Thyroid gland (tissue), 4 donors: ENCODE results near the gene MAPK11. TPM values are rescaled to one million over a fixed set of nuclear protein-coding genes. Genes with fewer than 3 reads are reported as not detected.

Experiments
- DNase-seq, 2 donors: peaks; one replicate each; pipeline ENCODE4 v3.0.0-alpha.2; 2019
- H3K27ac ChIP-seq, 3 donors: fragments of 200-600 bp; sonication (generic); 1 replicate in 2 of 3; 2 replicates in 1 of 3; pipeline ENCODE4 v1.5.1; 2016 to 2019; ENCODE audit warnings: mild to moderate bottlenecking in 1 of 3, moderate library complexity in 1 of 3
- H3K27me3 ChIP-seq: fragments of 200-600 bp; sonication (generic); one replicate; pipeline ENCODE4 v1.5.1; 2019
- H3K36me3 ChIP-seq, 2 donors: fragments of 200-600 bp; sonication (generic); one replicate each; pipeline ENCODE4 v1.5.1; 2016 to 2019
- H3K4me1 ChIP-seq, 2 donors: fragments of 200-600 bp; sonication (generic); one replicate each; pipeline ENCODE4 v1.5.1; 2017 to 2019
- H3K4me3 ChIP-seq, 3 donors: fragments of 200-600 bp; sonication (generic); replicated peaks in 1 of 3; 1 replicate in 2 of 3; 2 replicates in 1 of 3; pipeline ENCODE4 v1.5.1; 2016; ENCODE audit warnings: mild to moderate bottlenecking in 1 of 3
- H3K9me3 ChIP-seq: fragments of 200-600 bp; sonication (generic); one replicate; pipeline ENCODE4 v1.5.1; 2017
- POLR2A ChIP-seq, 2 donors: fragments of 450-650 bp; IDR thresholded peaks; one replicate each; pipeline ENCODE4 v1.6.1; 2017; ENCODE audit warnings: antibody characterized with exemption in 2 of 2, mild to moderate bottlenecking in 2 of 2, moderate library complexity in 1 of 2
- WGBS, 2 donors: methylation state at CpG; one replicate each; pipeline ENCODE4 v1.1.5; 2017; 5-methylcytosine and 5-hydroxymethylcytosine counted together
- intact Hi-C: fragments of 100-400 bp; cut with DNase I; formaldehyde crosslinking; loops from one replicate; pipeline ENCODE4 v1.15.1; 2023
- total RNA-seq, 4 donors: library from RNA; depleted of rRNA; stranded (reverse); fragments of >200 nt; gene quantifications; one replicate each; pipeline ENCODE4 v1.2.3, GENCODE V29; 2016
- TF ChIP-seq, protein P1 (sequence below), 6 experiments: fragments of 200-600 bp in 3 of 6; fragments of 450-650 bp in 3 of 6; sonication (generic) in 3 of 6; IDR thresholded peaks; one replicate each; pipeline ENCODE4 v1.5.1; 2016 to 2019; ENCODE audit warnings: antibody characterized with exemption in 6 of 6, mild to moderate bottlenecking in 2 of 6, inconsistent platforms in 1 of 6, moderate library complexity in 1 of 6

MAPK11 gene
- total RNA-seq, 4 donors from 2014 or later = 2.8 to 4.7 (median 4.0) TPM

DNA sequence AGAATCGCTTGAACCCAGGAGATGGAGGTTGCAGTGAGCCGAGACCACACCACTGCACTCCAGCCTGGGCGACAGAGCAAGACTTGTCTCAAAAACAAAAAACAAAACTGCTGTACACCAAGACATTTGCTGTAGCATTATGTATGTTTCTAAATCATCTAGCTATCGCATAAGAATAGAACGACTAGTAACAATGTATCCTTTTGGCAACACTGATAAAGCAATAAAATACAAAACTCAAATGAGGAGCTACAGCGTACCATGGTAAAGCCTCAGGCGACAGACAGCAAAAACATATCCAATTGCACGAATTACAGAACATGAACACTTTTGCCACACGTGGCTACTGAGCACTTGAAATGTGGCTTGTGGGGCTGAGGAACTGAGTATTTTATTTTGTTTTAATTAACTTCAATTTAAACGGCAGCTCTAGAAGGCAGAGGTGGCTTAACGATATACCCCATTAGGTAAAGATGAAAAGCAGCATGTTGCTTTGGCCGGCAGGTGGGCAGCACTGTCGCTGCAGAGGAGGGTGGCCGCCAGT lies 27.7 kb downstream of the MAPK11 start:
- peak overlapping the region in 1 of 3 donors; percentile 77 for H3K4me3 ChIP-seq
- H3K27ac ChIP-seq = no peak overlapping the region
- H3K36me3 ChIP-seq = peaks cover 4 to 10% of the 10 kb centered on the region in 2 donors
- TF ChIP-seq POLR2A (IDR thresholded peaks at IDR 0.05) = no peak
- no peak for DNase-seq
- 71 to 72% methylated on average over 14 of the region's 14 CpGs for WGBS, 2 donors
- H3K9me3 ChIP-seq = no peaks in the 10 kb centered on the region
- H3K4me1 ChIP-seq = peaks cover 34 to 39% of the 10 kb centered on the region in 2 donors
- intact Hi-C loops = loop anchor here (10.0 kb wide), 1 partner anchor 262 kb away; the partner anchor contains the start of genes LMF2 and NCAPH2
- H3K27me3 ChIP-seq = no peaks in the 10 kb centered on the region

DNA sequence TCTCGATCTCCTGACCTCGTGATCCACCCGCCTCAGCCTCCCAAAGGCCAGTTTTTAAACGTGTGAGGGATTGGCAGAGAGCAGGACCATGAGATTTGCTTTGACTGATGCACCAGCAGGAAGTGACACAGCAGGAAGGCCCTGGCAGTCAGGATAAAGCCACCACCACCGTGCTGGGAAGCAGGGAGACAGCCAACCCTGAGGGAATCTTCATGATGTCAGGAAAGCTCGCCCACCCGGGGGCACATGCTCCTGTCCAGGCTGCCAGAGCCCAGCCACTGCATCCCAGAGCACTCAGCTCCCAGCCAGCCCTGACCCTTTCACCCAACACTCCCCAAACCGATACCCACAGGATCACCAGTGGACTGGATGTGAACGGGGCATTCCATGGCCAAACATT lies 31.4 kb downstream of the MAPK11 start:
- Histone ChIP-seq H3K4me1 (peaks cover 23 to 30% of the 10 kb centered on the region in 2 donors), H3K36me3 (peaks cover 2 to 10% of the 10 kb centered on the region in 2 donors), H3K9me3 (no peaks in the 10 kb centered on the region), H3K4me3 (no peak overlapping the region), H3K27ac (no peak overlapping the region), H3K27me3 (no peaks in the 10 kb centered on the region)
- DNase-seq = no peak
- TF ChIP-seq POLR2A (IDR thresholded peaks at IDR 0.05) = no peak
- TF ChIP-seq, protein P1, sequence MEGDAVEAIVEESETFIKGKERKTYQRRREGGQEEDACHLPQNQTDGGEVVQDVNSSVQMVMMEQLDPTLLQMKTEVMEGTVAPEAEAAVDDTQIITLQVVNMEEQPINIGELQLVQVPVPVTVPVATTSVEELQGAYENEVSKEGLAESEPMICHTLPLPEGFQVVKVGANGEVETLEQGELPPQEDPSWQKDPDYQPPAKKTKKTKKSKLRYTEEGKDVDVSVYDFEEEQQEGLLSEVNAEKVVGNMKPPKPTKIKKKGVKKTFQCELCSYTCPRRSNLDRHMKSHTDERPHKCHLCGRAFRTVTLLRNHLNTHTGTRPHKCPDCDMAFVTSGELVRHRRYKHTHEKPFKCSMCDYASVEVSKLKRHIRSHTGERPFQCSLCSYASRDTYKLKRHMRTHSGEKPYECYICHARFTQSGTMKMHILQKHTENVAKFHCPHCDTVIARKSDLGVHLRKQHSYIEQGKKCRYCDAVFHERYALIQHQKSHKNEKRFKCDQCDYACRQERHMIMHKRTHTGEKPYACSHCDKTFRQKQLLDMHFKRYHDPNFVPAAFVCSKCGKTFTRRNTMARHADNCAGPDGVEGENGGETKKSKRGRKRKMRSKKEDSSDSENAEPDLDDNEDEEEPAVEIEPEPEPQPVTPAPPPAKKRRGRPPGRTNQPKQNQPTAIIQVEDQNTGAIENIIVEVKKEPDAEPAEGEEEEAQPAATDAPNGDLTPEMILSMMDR (IDR thresholded peaks at IDR 0.05) = no peak
- intact Hi-C loops = no loop called here
- WGBS, 2 donors = 88 to 89% methylated on average over 4 to 8 of the region's 9 CpGs

DNA sequence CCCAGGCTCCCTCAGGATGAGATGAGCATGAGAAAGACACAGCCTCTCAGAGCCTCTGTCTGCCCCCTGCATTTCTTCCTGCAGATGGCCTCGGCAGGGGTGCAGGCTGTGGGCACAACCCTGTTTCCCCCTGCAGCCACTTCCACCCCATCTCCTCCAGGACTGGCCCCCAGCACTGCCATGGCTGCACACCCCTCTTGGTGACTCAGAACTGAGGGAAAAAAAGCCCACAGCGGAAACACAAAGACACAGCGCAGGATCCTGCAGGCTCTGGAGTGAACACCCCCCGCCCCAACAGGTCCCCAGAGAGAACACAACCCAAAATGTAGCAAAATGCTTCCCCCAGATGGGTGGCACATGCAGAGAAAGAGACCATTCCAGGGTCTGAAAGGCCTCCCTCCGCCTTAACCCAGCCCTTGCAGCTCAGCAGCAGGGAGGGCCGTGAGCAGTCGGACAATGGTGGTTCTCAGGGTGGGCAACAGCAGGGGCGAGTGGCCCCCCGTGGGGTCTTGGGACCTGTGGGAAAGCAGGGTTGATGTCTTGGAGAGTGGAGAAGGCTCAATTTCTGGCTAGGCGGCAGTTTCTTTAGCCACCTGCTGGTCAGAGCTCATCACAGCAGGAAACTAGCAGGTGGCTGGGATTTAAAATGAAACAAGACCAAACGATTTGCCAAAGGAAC lies 33.3 kb downstream of the MAPK11 start:
- no peak for DNase-seq
- peaks cover 9 to 13% of the 10 kb centered on the region in 2 donors for H3K36me3 ChIP-seq
- H3K4me1 ChIP-seq = peaks cover 6 to 14% of the 10 kb centered on the region in 2 donors
- H3K27me3 ChIP-seq = no peaks in the 10 kb centered on the region
- intact Hi-C loops = no loop called here
- H3K4me3 ChIP-seq = no peak overlapping the region
- TF ChIP-seq POLR2A (IDR thresholded peaks at IDR 0.05) = no peak
- TF ChIP-seq, protein P1 (IDR thresholded peaks at IDR 0.05) = peak in 1 of 6 experiments; percentile 9
- H3K27ac ChIP-seq = no peak overlapping the region
- no peaks in the 10 kb centered on the region for H3K9me3 ChIP-seq
- WGBS, 2 donors = 82 to 85% methylated on average over 10 to 11 of the region's 11 CpGs

DNA sequence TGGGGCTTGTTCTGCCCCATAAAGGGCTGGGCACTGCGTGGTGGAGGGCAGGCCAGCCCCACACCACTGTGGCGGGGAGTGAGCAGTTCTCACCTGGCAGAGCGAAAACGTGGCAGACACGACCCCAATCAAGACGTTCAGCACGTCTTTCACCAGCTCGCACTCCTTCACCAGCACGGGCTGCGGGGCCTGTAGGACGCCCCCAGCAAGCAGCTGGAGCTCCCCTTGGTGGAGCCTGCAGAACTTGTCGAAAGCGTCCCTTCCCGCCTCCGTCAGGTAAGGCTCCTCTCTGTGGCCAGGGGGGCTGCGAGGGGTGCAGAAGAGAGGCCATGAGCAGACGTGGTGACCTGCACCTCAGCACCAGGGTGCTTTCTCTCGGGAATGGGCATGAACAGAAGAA lies 37.0 kb downstream of the MAPK11 start:
- intact Hi-C loops = no loop called here
- Histone ChIP-seq H3K9me3 (no peaks in the 10 kb centered on the region), H3K4me3 (no peak overlapping the region), H3K27ac (no peak overlapping the region), H3K27me3 (no peaks in the 10 kb centered on the region), H3K36me3 (peaks cover 5 to 9% of the 10 kb centered on the region in 2 donors), H3K4me1 (no peaks in the 10 kb centered on the region)
- no peak for DNase-seq
- TF ChIP-seq, protein P1 (IDR thresholded peaks at IDR 0.05) = no peak
- no peak for TF ChIP-seq POLR2A (IDR thresholded peaks at IDR 0.05)
- WGBS, 2 donors = 95% methylated on average over 15 to 18 of the region's 18 CpGs

DNA sequence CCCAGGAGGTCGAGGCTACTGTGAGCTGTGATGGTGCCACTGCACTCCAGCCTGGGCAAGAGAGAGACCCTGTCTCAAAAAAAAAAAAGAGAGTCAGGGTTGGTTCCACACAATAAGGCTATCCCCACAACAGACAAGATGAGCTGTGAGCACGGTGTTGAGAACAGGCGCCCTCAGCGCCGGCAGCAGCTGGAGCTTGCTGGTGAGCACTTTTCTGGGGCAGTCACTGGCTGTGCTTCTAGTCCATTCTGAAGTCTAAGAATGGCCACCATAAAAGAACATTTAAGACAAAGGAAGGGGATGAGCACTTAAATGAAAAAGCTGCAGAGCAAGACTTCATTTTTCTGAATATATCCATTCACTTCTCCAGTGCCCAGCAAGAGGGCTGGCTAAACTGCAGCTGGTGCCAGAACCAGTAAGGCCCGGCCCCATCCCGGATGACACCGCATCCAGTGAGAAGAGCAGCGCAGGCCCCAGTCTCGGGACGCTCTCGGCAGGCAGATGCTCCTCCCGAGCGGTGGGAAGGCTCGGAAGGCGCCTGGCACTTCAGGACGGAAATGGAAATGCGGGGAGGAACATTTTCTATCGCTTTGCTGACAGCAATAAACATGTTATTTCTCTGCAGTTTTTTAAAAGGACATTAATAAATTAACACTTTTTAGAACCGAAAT lies 37.6 kb downstream of the MAPK11 start:
- no peak for DNase-seq
- H3K27me3 ChIP-seq = no peaks in the 10 kb centered on the region

More for the DNA sequence above, 37.6 kb downstream of the MAPK11 start:
- no peak overlapping the region for H3K27ac ChIP-seq
- no peak overlapping the region for H3K4me3 ChIP-seq
- no peaks in the 10 kb centered on the region for H3K4me1 ChIP-seq
- H3K36me3 ChIP-seq = peaks cover 5 to 11% of the 10 kb centered on the region in 2 donors
- TF ChIP-seq, protein P1 (IDR thresholded peaks at IDR 0.05) = no peak
- TF ChIP-seq POLR2A (IDR thresholded peaks at IDR 0.05) = no peak
- 90 to 91% methylated on average over 20 of the region's 20 CpGs for WGBS, 2 donors
- intact Hi-C loops = no loop called here
- H3K9me3 ChIP-seq = no peaks in the 10 kb centered on the region
